K562 (cell line): Measurements from ENCODE around the gene SLC30A4. TPM values are rescaled to one million over a fixed set of nuclear protein-coding genes. Genes with fewer than 3 reads are reported as not detected.

ENCODE experiments used
- ATAC-seq: fragments of 200-7000 bp; cut with Tn5 transposase; 3 replicates; pipeline ENCODE4 v1.9.1; 2020; ENCODE audit warnings: moderate library complexity
- BruUV-seq: library from RNA; stranded (reverse); fragments of 400-500 nt; replicated peaks from 2 replicates; lab custom pipeline; 2021; lab: Mats Ljungman, UMichigan
- CTCF ChIA-PET: fragments of 300-600 bp; formaldehyde crosslinking; extraction: SDS; loops from one replicate; lab custom pipeline; 2021; ENCODE audit warnings: low intra/inter-chr PET ratio; lab: Yijun Ruan, JAX
- POLR2A ChIA-PET: fragments of 300-600, 350-650 bp; sonication (Branson Sonifier 250); formaldehyde crosslinking; extraction: SDS; loops from one replicate; lab custom pipeline; 2021; ENCODE audit warnings: antibody characterized with exemption, inconsistent platforms; lab: Yijun Ruan, JAX
- DNase-seq, 4 experiments: peaks; one replicate each; pipeline versions ENCODE4 v3.0.0 to v3.0.0-alpha.2; 2011 to 2018; ENCODE audit warnings: low spot score in 3 of 4, mixed read lengths in 3 of 4; ENCODE audit errors: extremely low read depth in 1 of 4
- FAIRE-seq: peaks from 2 replicates; lab custom pipeline; 2011; peaks lifted over from hg19 to GRCh38; lab: Jason Lieb, UNC
- H2AFZ ChIP-seq: 2 replicates; pipeline ENCODE4 v1.6.0; 2011; ENCODE audit warnings: low read depth, low read length, control low read depth, inconsistent platforms
- H3K27ac ChIP-seq: fragments of 200-600 bp; 3 replicates; pipeline ENCODE4 v1.8.0; 2011; ENCODE audit warnings: low read depth, mild to moderate bottlenecking, control low read depth, inconsistent platforms, low read length, moderate library complexity, mixed read lengths; ENCODE audit errors: extremely low read depth
- H3K27me3 ChIP-seq, 2 experiments: fragments of 300-600 bp in 1 of 2; 2 replicates in 1 of 2; 3 replicates in 1 of 2; pipeline versions ENCODE4 v1.6.0 to v1.8.0; 2011; ENCODE audit warnings: inconsistent platforms in 2 of 2, low read length in 2 of 2, mild to moderate bottlenecking in 1 of 2, mixed read lengths in 1 of 2, moderate library complexity in 1 of 2; ENCODE audit not compliant: control insufficient read depth in 2 of 2, insufficient read depth in 2 of 2
- H3K36me3 ChIP-seq: fragments of 300-600 bp; 3 replicates; pipeline ENCODE4 v1.8.0; 2011; ENCODE audit warnings: mild to moderate bottlenecking, low read length, inconsistent platforms; ENCODE audit not compliant: control insufficient read depth, insufficient read depth
- H3K4me1 ChIP-seq, 2 experiments: fragments of 200-600 bp in 1 of 2; replicated peaks in 1 of 2; 2 replicates in 1 of 2; 3 replicates in 1 of 2; pipeline versions ENCODE4 v1.5.1 to v1.8.0; 2011; ENCODE audit warnings: inconsistent platforms in 2 of 2, low read length in 2 of 2, mild to moderate bottlenecking in 1 of 2, mixed read lengths in 1 of 2, moderate library complexity in 1 of 2; ENCODE audit not compliant: control insufficient read depth in 2 of 2, insufficient read depth in 2 of 2
- H3K4me2 ChIP-seq: 2 replicates; pipeline ENCODE4 v1.6.1; 2011; ENCODE audit warnings: low read length, control low read depth, inconsistent platforms, mixed read lengths; ENCODE audit not compliant: insufficient read depth
- H3K4me3 ChIP-seq: fragments of 200-600 bp; sonication (generic), shearing (Covaris generic); 2 replicates; pipeline ENCODE4 v1.5.1; 2016; ENCODE audit warnings: control low read depth, inconsistent platforms
- H3K79me2 ChIP-seq: fragments of 200-600 bp; 3 replicates; pipeline ENCODE4 v1.8.0; 2011; ENCODE audit warnings: low read length, inconsistent platforms; ENCODE audit not compliant: control insufficient read depth, insufficient read depth
- H3K9ac ChIP-seq, 2 experiments: 2 replicates each; pipeline versions ENCODE4 v1.6.0 to v1.6.1; 2011; ENCODE audit warnings: low read depth in 2 of 2, low read length in 2 of 2, control low read depth in 1 of 2, inconsistent platforms in 1 of 2, mild to moderate bottlenecking in 1 of 2, mixed read lengths in 1 of 2; ENCODE audit not compliant: insufficient read depth in 1 of 2
- H3K9me1 ChIP-seq: one replicate; pipeline ENCODE4 v1.6.0; 2011; ENCODE audit warnings: inconsistent platforms, mild to moderate bottlenecking, low read length, moderate library complexity; ENCODE audit not compliant: control insufficient read depth, insufficient read depth
- H3K9me3 ChIP-seq: replicated peaks from 2 replicates; pipeline ENCODE4 v1.5.1; 2011; ENCODE audit warnings: low read depth, low read length, inconsistent platforms; ENCODE audit not compliant: control insufficient read depth, insufficient read depth
- H4K20me1 ChIP-seq: replicated peaks from 2 replicates; pipeline ENCODE4 v1.6.1; 2011; ENCODE audit warnings: low read length, inconsistent platforms, mixed read lengths; ENCODE audit not compliant: control insufficient read depth, insufficient read depth
- DPF2 ChIP-seq: fragments of 450-650 bp; IDR thresholded peaks from 2 replicates; pipeline ENCODE4 v1.6.1; 2016
- HES1 ChIP-seq: fragments of 450-650 bp; IDR thresholded peaks from 2 replicates; pipeline ENCODE4 v1.6.1; 2016; ENCODE audit warnings: low read depth, mild to moderate bottlenecking, moderate library complexity
- HMBOX1 ChIP-seq: sonication (generic); IDR thresholded peaks from 2 replicates; pipeline ENCODE4 v1.6.1; 2016
- KAT7 ChIP-seq: sonication (generic); formaldehyde crosslinking; IDR thresholded peaks from 2 replicates; pipeline ENCODE4 v1.8.0; 2022; ENCODE audit warnings: missing genetic modification reagents, mild to moderate bottlenecking, borderline replicate concordance
- NR2F6 ChIP-seq: fragments of 450-650 bp; formaldehyde crosslinking; IDR thresholded peaks from 2 replicates; pipeline ENCODE4 v1.4.0; 2020; ENCODE audit warnings: mild to moderate bottlenecking
- RCOR1 ChIP-seq, 2 experiments: IDR thresholded peaks; 2 replicates each; pipeline ENCODE4 v1.6.1; 2012; ENCODE audit warnings: low read depth in 2 of 2, low read length in 2 of 2, borderline replicate concordance in 1 of 2, improper control_type of control experiment in 1 of 2
- SOX6 ChIP-seq: fragments of 450-650 bp; IDR thresholded peaks from 2 replicates; pipeline ENCODE4 v1.6.1; 2014; ENCODE audit warnings: mild to moderate bottlenecking
- SP1 ChIP-seq: sonication (generic); formaldehyde crosslinking; IDR thresholded peaks from 2 replicates; pipeline ENCODE4 v1.8.1; 2022; ENCODE audit warnings: mild to moderate bottlenecking, missing genetic modification reagents
- TSC22D4 ChIP-seq: fragments of 450-650 bp; IDR thresholded peaks from 2 replicates; pipeline ENCODE4 v1.6.1; 2016; ENCODE audit warnings: missing genetic modification characterization, missing biosample characterization, control low read depth
- ZNF316 ChIP-seq: fragments of 450-650 bp; IDR thresholded peaks from 2 replicates; pipeline ENCODE4 v1.6.1; 2016
- ZNF785 ChIP-seq: fragments of 250-450 bp; sonication (Bioruptor Pico); IDR thresholded peaks from 2 replicates; pipeline ENCODE4 v1.4.0; 2020; ENCODE audit warnings: mild to moderate bottlenecking
- whole genome bisulfite sequencing: fragments of 100-300 bp; shearing (Covaris generic); methylation state at CpG from one replicate; pipeline ENCODE4 v1.1.6; 2016; ENCODE audit warnings: low coverage, mixed read lengths; ENCODE audit not compliant: insufficient coverage; ENCODE audit errors: missing lambda C conversion rate; 5-methylcytosine and 5-hydroxymethylcytosine counted together
- in situ Hi-C: fragments of 300-500 bp; cut with MboI; formaldehyde crosslinking; loops from 4 replicates; pipeline ENCODE4 v1.15.0; 2018; ENCODE audit warnings: inconsistent platforms, mixed read lengths
- intact Hi-C: fragments of 100-400 bp; cut with micrococcal nuclease; formaldehyde crosslinking; loops from 2 replicates; pipeline ENCODE4 v1.14.2; 2022
- polyA plus RNA-seq, 8 experiments: library from polyadenylated mRNA; depleted of rRNA in 4 of 8; stranded (reverse) in 5 of 8; unstranded in 3 of 8; fragments of >200 nt; fragmentation: Nextera tagmentation in 2 of 8; fragmentation: Illumina TruSeq in 1 of 8; extraction: Ambion mirVana in 2 of 8; extraction: Trizol in 1 of 8; gene quantifications; 2 replicates each; pipeline versions ENCODE4 v1.2.1 to v1.2.3, GENCODE V29; 2011 to 2014; ENCODE audit warnings: inconsistent platforms in 1 of 8, missing spikeins in 1 of 8
- total RNA-seq, 7 experiments: library from RNA; depleted of rRNA in 6 of 7; stranded (reverse); fragments of >200 nt in 6 of 7; fragmentation: Illumina TruSeq in 2 of 7; extraction: Trizol in 2 of 7; gene quantifications; 2 replicates each; pipeline versions ENCODE4 v1.2.1 to v1.2.3, GENCODE V29; 2011 to 2021; ENCODE audit warnings: low replicate concordance in 1 of 7
- TF ChIP-seq, protein P1 (sequence below): fragments of 450-650 bp; formaldehyde crosslinking; IDR thresholded peaks from 2 replicates; pipeline ENCODE4 v1.4.0; 2020; ENCODE audit warnings: mild to moderate bottlenecking

Gene SLC30A4
- total and polyA plus RNA-seq, 9 of the 15 experiments (the other 6 are each of a cell fraction or from before 2014, with no cell fraction given), result 0.21 to 0.73 (median 0.36) TPM

GRCh38 chr15:45523166-45523460 lies 558 bp upstream of the SLC30A4 start:
- WGBS, result 39% methylated on average over 7 of the region's 7 CpGs

GRCh38 chr15:45521596-45522327 lies 793 bp downstream of the SLC30A4 start:
- Histone ChIP-seq H3K36me3 (no peaks in the 10 kb centered on the region), H3K9me1 (no peaks in the 10 kb centered on the region), H3K27ac (no peak overlapping the region), H3K27me3 (peaks cover 0 to 18% of the 10 kb centered on the region in 2 experiments; a peak in 3 of 5 replicates), H2AFZ (peak overlapping the region; percentile 80), H3K4me1 (peaks cover 9 to 16% of the 10 kb centered on the region in 2 experiments; a peak in 4 of 5 replicates), H3K4me3 (peak overlapping the region; percentile 53), H3K4me2 (peak overlapping the region; percentile 81), H3K9me3 (no peaks in the 10 kb centered on the region), H3K79me2 (no peaks in the 10 kb centered on the region), H3K9ac (peak overlapping the region in 1 of 2 experiments; percentile 90; a peak in 3 of 4 replicates), H4K20me1 (no peaks in the 10 kb centered on the region)
- 26% methylated on average over 27 of the region's 27 CpGs for WGBS
- FAIRE-seq (no peak), ATAC-seq (peak; percentile 20; the same call in 1 of the 3 replicates), DNase-seq (peak in 2 of 4 experiments; percentile 10 to 11)
- CTCF ChIA-PET, result interaction anchor here (1.2 kb wide), 1 partner anchor 63 kb away, joined by 6 read pairs; no protein-coding TSS in a partner anchor
- in situ Hi-C loops (no loop called here), intact Hi-C loops (loop anchor here (5.0 kb wide), 2 partner anchors 66 to 91 kb away; partner anchors contain the start of gene BLOC1S6)
- BruUV-seq, result TSS peak; percentile 73
- POLR2A ChIA-PET, result interaction anchor here (0.6 kb wide), 1 partner anchor 98 kb away, joined by 4 read pairs; no protein-coding TSS in a partner anchor
- TF ChIP-seq HES1 (peak; percentile 51; the same call in 1 of the 2 replicates), RCOR1 (IDR thresholded peaks at IDR 0.05; ENCODE audit: borderline replicate concordance in 1 of 2, low read depth in 2 of 2, low read length in 2 of 2) (peak in 1 of 2 experiments; percentile 68; a peak in 2 of 4 replicates), NR2F6 (CRISPR knock-in tag) (no peak), HMBOX1 (peak; percentile 93), TSC22D4 (no peak), SOX6 (peak; percentile 53; the same call in 1 of the 2 replicates), KAT7 (CRISPR knock-in tag) (no peak), SP1 (CRISPR knock-in tag) (no peak)
- TF ChIP-seq, protein P1, sequence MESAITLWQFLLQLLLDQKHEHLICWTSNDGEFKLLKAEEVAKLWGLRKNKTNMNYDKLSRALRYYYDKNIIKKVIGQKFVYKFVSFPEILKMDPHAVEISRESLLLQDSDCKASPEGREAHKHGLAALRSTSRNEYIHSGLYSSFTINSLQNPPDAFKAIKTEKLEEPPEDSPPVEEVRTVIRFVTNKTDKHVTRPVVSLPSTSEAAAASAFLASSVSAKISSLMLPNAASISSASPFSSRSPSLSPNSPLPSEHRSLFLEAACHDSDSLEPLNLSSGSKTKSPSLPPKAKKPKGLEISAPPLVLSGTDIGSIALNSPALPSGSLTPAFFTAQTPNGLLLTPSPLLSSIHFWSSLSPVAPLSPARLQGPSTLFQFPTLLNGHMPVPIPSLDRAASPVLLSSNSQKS (CRISPR knock-in tag), result no peak

More at GRCh38 chr15:45523166-45523460, 558 bp upstream of the SLC30A4 start:
- FAIRE-seq (no peak), DNase-seq (no peak), ATAC-seq (no peak)
- intact Hi-C loops, result loop anchor here (5.0 kb wide), 2 partner anchors 64 to 89 kb away; partner anchors contain the start of gene BLOC1S6
- Histone ChIP-seq H3K27me3 (peaks cover 0 to 17% of the 10 kb centered on the region in 2 experiments; a peak in 3 of 5 replicates), H3K36me3 (no peaks in the 10 kb centered on the region), H3K9me3 (no peaks in the 10 kb centered on the region), H3K9ac (peak overlapping the region; percentile 58 to 90), H3K9me1 (no peaks in the 10 kb centered on the region), H3K27ac (no peak overlapping the region), H2AFZ (peak overlapping the region; percentile 94), H3K4me3 (peak overlapping the region; percentile 53), H3K4me1 (peaks cover 9 to 16% of the 10 kb centered on the region in 2 experiments; a peak in 4 of 5 replicates), H4K20me1 (no peaks in the 10 kb centered on the region), H3K79me2 (no peaks in the 10 kb centered on the region), H3K4me2 (peak overlapping the region; percentile 81)
- BruUV-seq, result no TSS peak
- no peak for TF ChIP-seq ZNF785 (CRISPR knock-in tag)
- TF ChIP-seq DPF2, result peak; percentile 36; the same call in 1 of the 2 replicates
- peak; percentile 30; the same call in 1 of the 2 replicates for TF ChIP-seq ZNF316
- CTCF ChIA-PET, result no interaction called here
- POLR2A ChIA-PET, result interaction anchor here (1.2 kb wide), 1 partner anchor 93 kb away, joined by 3 read pairs; no protein-coding TSS in a partner anchor
- in situ Hi-C loops, result no loop called here
